Endothelial cell of umbilical vein (primary cell): ENCODE results near the gene CPSF3.

Experiments used
- CTCF ChIP-seq, 2 donors: IDR thresholded peaks; 1 replicate in 1 of 2; 2 replicates in 1 of 2; pipeline ENCODE4 v1.5.1; 2011; ENCODE audit warnings: low read length in 2 of 2, mild to moderate bottlenecking in 2 of 2, moderate library complexity in 2 of 2, control low read depth in 1 of 2, inconsistent platforms in 1 of 2, low read depth in 1 of 2; ENCODE audit not compliant: insufficient read depth in 1 of 2; ENCODE audit errors: extremely low read depth in 1 of 2
- EZH2 ChIP-seq: IDR thresholded peaks from 2 replicates; pipeline ENCODE4 v1.6.1; 2012; ENCODE audit warnings: borderline replicate concordance, low read depth, mild to moderate bottlenecking, moderate library complexity, low read length, inconsistent platforms; ENCODE audit not compliant: severe bottlenecking
- GATA2 ChIP-seq: IDR thresholded peaks from 2 replicates; pipeline ENCODE4 v1.7.0; 2011; ENCODE audit warnings: low read depth, mild to moderate bottlenecking, moderate library complexity, mixed read lengths, low read length; ENCODE audit not compliant: insufficient read length, insufficient read depth
- JUN ChIP-seq: IDR thresholded peaks from 2 replicates; pipeline ENCODE4 v1.6.1; 2011; ENCODE audit warnings: borderline replicate concordance, low read depth; ENCODE audit not compliant: insufficient read length, insufficient read depth
- MAX ChIP-seq: IDR thresholded peaks from 2 replicates; pipeline ENCODE4 v1.6.1; 2011; ENCODE audit not compliant: insufficient read depth, insufficient read length
- MYC ChIP-seq: IDR thresholded peaks from one replicate; pipeline ENCODE4 v1.6.1; 2011; ENCODE audit warnings: mild to moderate bottlenecking, low read depth, low read length
- POLR2A ChIP-seq: IDR thresholded peaks from 2 replicates; pipeline ENCODE4 v1.6.1; 2012; ENCODE audit warnings: low read depth, mild to moderate bottlenecking, control low read depth, low read length
- POLR2AphosphoS5 ChIP-seq: IDR thresholded peaks from 2 replicates; pipeline ENCODE4 v1.6.1; 2012; ENCODE audit warnings: low read depth, mild to moderate bottlenecking, control low read depth, low read length, moderate library complexity; ENCODE audit not compliant: insufficient read depth

GRCh38 chr2:9403924-9404323, 19.5 kb upstream of the CPSF3 start:
- TF ChIP-seq GATA2 (no peak), CTCF (IDR thresholded peaks at IDR 0.05; ENCODE audit: extremely low read depth in 1 of 2, insufficient read depth in 1 of 2, low read depth in 1 of 2, low read length in 2 of 2) (no peak), EZH2 (no peak), MYC (no peak), MAX (no peak), POLR2A (no peak), POLR2AphosphoS5 (no peak), JUN (no peak)
